GM12865 (cell line): ENCODE data around the gene PLD1.

Experiments
- DNase-seq: peaks from one replicate; pipeline ENCODE4 v3.0.0; 2010; ENCODE audit warnings: low read depth
- H3K4me3 ChIP-seq: 2 replicates; pipeline ENCODE4 v1.5.1; 2011; ENCODE audit warnings: mild to moderate bottlenecking, low read depth, low read length, control low read depth
- CTCF ChIP-seq: IDR thresholded peaks from 2 replicates; pipeline ENCODE4 v1.5.1; 2011; ENCODE audit warnings: low read length, control low read depth, low read depth, inconsistent platforms; ENCODE audit not compliant: insufficient read depth; ENCODE audit errors: missing control alignments

PLD1 gene

GRCh38 chr3:171811295-171811912 lies 1.1 kb upstream of the PLD1 start:
- no peak for TF ChIP-seq CTCF
- DNase-seq, result no peak
- H3K4me3 ChIP-seq, result no peak overlapping the region

GRCh38 chr3:171810629-171811294 lies 479 bp upstream of the PLD1 start:
- no peak for TF ChIP-seq CTCF
- no peak for DNase-seq
- H3K4me3 ChIP-seq, result peak overlapping the region; percentile 71

GRCh38 chr3:171809611-171809860 lies 747 bp downstream of the PLD1 start:
- DNase-seq, result peak; percentile 76
- TF ChIP-seq CTCF, result no peak
- H3K4me3 ChIP-seq, result peak overlapping the region; percentile 71

GRCh38 chr3:171807806-171808205 lies 2.5 kb downstream of the PLD1 start:
- H3K4me3 ChIP-seq, result no peak overlapping the region
- no peak for DNase-seq
- TF ChIP-seq CTCF, result no peak

GRCh38 chr3:171807129-171807675 lies 3.1 kb downstream of the PLD1 start:
- no peak for DNase-seq
- no peak for TF ChIP-seq CTCF
- no peak overlapping the region for H3K4me3 ChIP-seq

- no peak overlapping the region; the same call in 1 of the 2 replicates for H3K4me3 ChIP-seq
- DNase-seq, result peak; percentile 60
- TF ChIP-seq CTCF, result no peak
These were observed 3.8 kb downstream of the PLD1 start for GRCh38 chr3:171806200-171807128.
